Measurements from ENCODE around the gene GPC5. TPM values are rescaled to one million over a fixed set of nuclear protein-coding genes. Genes with fewer than 3 reads are reported as not detected.

GPC5 gene
- total RNA-seq, 1 donor from 2014 or later = 2.5 TPM

GRCh38 chr13:92591117-92591516, 1192.7 kb downstream of the GPC5 start:
- Mint-ChIP-seq H3K27ac (no peak overlapping the region), H3K27me3 (ENCODE audit: low read depth) (no peaks in the 10 kb centered on the region), H3K4me3 (no peak overlapping the region), H3K4me1 (peaks cover 5% of the 10 kb centered on the region), H3K9me3 (peaks cover 3% of the 10 kb centered on the region), H3K36me3 (no peaks in the 10 kb centered on the region)
- TF ChIP-seq CTCF (IDR thresholded peaks at IDR 0.05; ENCODE audit: unreplicated experiment) = no peak
- no peak for DNase-seq (ENCODE audit: low spot score in 2 of 2, unreplicated experiment in 2 of 2)

GRCh38 chr13:92592757-92593156, 1194.3 kb downstream of the GPC5 start:
- Mint-ChIP-seq H3K9me3 (peaks cover 3% of the 10 kb centered on the region), H3K4me1 (peaks cover 5% of the 10 kb centered on the region), H3K27me3 (ENCODE audit: low read depth) (no peaks in the 10 kb centered on the region), H3K4me3 (no peak overlapping the region), H3K27ac (no peak overlapping the region), H3K36me3 (no peaks in the 10 kb centered on the region)
- no peak for TF ChIP-seq CTCF (IDR thresholded peaks at IDR 0.05; ENCODE audit: unreplicated experiment)
- no peak for DNase-seq (ENCODE audit: low spot score in 2 of 2, unreplicated experiment in 2 of 2)

- Mint-ChIP-seq H3K4me1 (peaks cover 5% of the 10 kb centered on the region), H3K27me3 (ENCODE audit: low read depth) (no peaks in the 10 kb centered on the region), H3K27ac (no peak overlapping the region), H3K9me3 (no peaks in the 10 kb centered on the region), H3K4me3 (no peak overlapping the region), H3K36me3 (no peaks in the 10 kb centered on the region)
- TF ChIP-seq CTCF (IDR thresholded peaks at IDR 0.05; ENCODE audit: unreplicated experiment) = no peak
- no peak for DNase-seq (ENCODE audit: low spot score in 2 of 2, unreplicated experiment in 2 of 2)
Observed at GRCh38 chr13:92602560-92602959, 1204.1 kb downstream of the GPC5 start.

- no peak for DNase-seq (ENCODE audit: low spot score in 2 of 2, unreplicated experiment in 2 of 2)
- H3K27ac Mint-ChIP-seq = no peak overlapping the region
- no peaks in the 10 kb centered on the region for H3K27me3 Mint-ChIP-seq (ENCODE audit: low read depth)
- H3K9me3 Mint-ChIP-seq = no peaks in the 10 kb centered on the region
- H3K36me3 Mint-ChIP-seq = no peaks in the 10 kb centered on the region
- peaks cover 9% of the 10 kb centered on the region for H3K4me1 Mint-ChIP-seq
- H3K4me3 Mint-ChIP-seq = no peak overlapping the region
- no peak for TF ChIP-seq CTCF (IDR thresholded peaks at IDR 0.05; ENCODE audit: unreplicated experiment)
Observed at GRCh38 chr13:92609376-92609775, 1211.0 kb downstream of the GPC5 start.

GRCh38 chr13:92612892-92613291, 1214.5 kb downstream of the GPC5 start:
- H3K27me3 Mint-ChIP-seq (ENCODE audit: low read depth) = no peaks in the 10 kb centered on the region
- H3K36me3 Mint-ChIP-seq = no peaks in the 10 kb centered on the region
- no peaks in the 10 kb centered on the region for H3K9me3 Mint-ChIP-seq
- DNase-seq (ENCODE audit: low spot score in 2 of 2, unreplicated experiment in 2 of 2) = no peak
- H3K4me1 Mint-ChIP-seq = peaks cover 7% of the 10 kb centered on the region
- H3K4me3 Mint-ChIP-seq = no peak overlapping the region
- H3K27ac Mint-ChIP-seq = no peak overlapping the region
- TF ChIP-seq CTCF (IDR thresholded peaks at IDR 0.05; ENCODE audit: unreplicated experiment) = no peak

GRCh38 chr13:92613921-92614320, 1215.5 kb downstream of the GPC5 start:
- H3K9me3 Mint-ChIP-seq = no peaks in the 10 kb centered on the region
- H3K27ac Mint-ChIP-seq = no peak overlapping the region
- H3K4me1 Mint-ChIP-seq = peaks cover 7% of the 10 kb centered on the region
- H3K27me3 Mint-ChIP-seq (ENCODE audit: low read depth) = no peaks in the 10 kb centered on the region
- TF ChIP-seq CTCF (IDR thresholded peaks at IDR 0.05; ENCODE audit: unreplicated experiment) = no peak
- no peaks in the 10 kb centered on the region for H3K36me3 Mint-ChIP-seq
- DNase-seq (ENCODE audit: low spot score in 2 of 2, unreplicated experiment in 2 of 2) = no peak
- no peak overlapping the region for H3K4me3 Mint-ChIP-seq
